Neural crest cell (in vitro differentiated cells): ENCODE measurements around the gene SLC39A11. TPM values are rescaled to one million over a fixed set of nuclear protein-coding genes. Genes with fewer than 3 reads are reported as not detected.
"Not testable (repeated sequence)": the region's sequence is repeated elsewhere in the genome, so short reads cannot be mapped to it uniquely, and the experiment has no call there.

Experiments
- DNase-seq: peaks from one replicate; pipeline ENCODE4 v3.0.0; 2021; ENCODE audit warnings: low read depth, mixed read lengths, low spot score
- H3K27ac Mint-ChIP-seq: one replicate; pipeline ENCODE4 v1.8.0; 2021; ENCODE audit warnings: mild to moderate bottlenecking, mixed read lengths; ENCODE audit not compliant: unreplicated experiment
- H3K27me3 Mint-ChIP-seq: 2 replicates; pipeline ENCODE4 v1.8.0; 2021; ENCODE audit warnings: low read depth, mild to moderate bottlenecking, mixed read lengths
- H3K36me3 Mint-ChIP-seq: 2 replicates; pipeline ENCODE4 v1.8.0; 2021; ENCODE audit warnings: low read depth, mild to moderate bottlenecking, mixed read lengths
- H3K4me1 Mint-ChIP-seq: 2 replicates; pipeline ENCODE4 v1.8.0; 2021; ENCODE audit warnings: mixed read lengths
- H3K4me3 Mint-ChIP-seq: one replicate; pipeline ENCODE4 v1.8.0; 2021; ENCODE audit warnings: mild to moderate bottlenecking, mixed read lengths
- H3K9me3 Mint-ChIP-seq: 2 replicates; pipeline ENCODE4 v1.8.0; 2021; ENCODE audit warnings: mixed read lengths
- CTCF ChIP-seq: fragments of 200-600 bp; sonication (generic); conservative IDR thresholded peaks from 2 replicates; pipeline ENCODE4 v1.5.0; 2021; ENCODE audit warnings: antibody characterized with exemption, mild to moderate bottlenecking
- total RNA-seq: library from RNA; stranded (reverse); gene quantifications from 2 replicates; pipeline ENCODE4 v1.2.1, GENCODE V29; 2021

SLC39A11 gene
- total RNA-seq, 1 donor from 2014 or later: 11.3 TPM

GRCh38 chr17:72996791-72997190 is 95.7 kb downstream of the SLC39A11 start:
- peaks cover 10% of the 10 kb centered on the region for H3K9me3 Mint-ChIP-seq
- no peak for DNase-seq

GRCh38 chr17:72995008-72995656 is 97.4 kb downstream of the SLC39A11 start:
- Mint-ChIP-seq H3K9me3 (peaks cover 10% of the 10 kb centered on the region), H3K27ac (peak overlapping the region; percentile 3), H3K27me3 (no peaks in the 10 kb centered on the region), H3K36me3 (peaks cover 4% of the 10 kb centered on the region), H3K4me1 (no peaks in the 10 kb centered on the region), H3K4me3 (no peak overlapping the region)
- DNase-seq: no peak
- no peak for TF ChIP-seq CTCF

More at GRCh38 chr17:72996791-72997190, 95.7 kb downstream of the SLC39A11 start:
- H3K27me3 Mint-ChIP-seq: no peaks in the 10 kb centered on the region
- no peak overlapping the region for H3K27ac Mint-ChIP-seq
- no peak overlapping the region for H3K4me3 Mint-ChIP-seq
- peaks cover 4% of the 10 kb centered on the region for H3K36me3 Mint-ChIP-seq
- H3K4me1 Mint-ChIP-seq: no peaks in the 10 kb centered on the region
- TF ChIP-seq CTCF: no peak

- not testable (repeated sequence) for H3K36me3 Mint-ChIP-seq, H3K27ac Mint-ChIP-seq, H3K9me3 Mint-ChIP-seq, H3K4me1 Mint-ChIP-seq, H3K27me3 Mint-ChIP-seq, H3K4me3 Mint-ChIP-seq, DNase-seq
These were observed 99.6 kb downstream of the SLC39A11 start for GRCh38 chr17:72992783-72993467.

- Mint-ChIP-seq H3K4me1 (no peaks in the 10 kb centered on the region), H3K27ac (no peak overlapping the region), H3K9me3 (peaks cover 10% of the 10 kb centered on the region), H3K36me3 (peaks cover 4% of the 10 kb centered on the region), H3K4me3 (no peak overlapping the region), H3K27me3 (no peaks in the 10 kb centered on the region)
- TF ChIP-seq CTCF: no peak
- no peak for DNase-seq
These were observed 100.8 kb downstream of the SLC39A11 start for GRCh38 chr17:72991651-72992050.

- H3K27ac Mint-ChIP-seq: no peak overlapping the region
- H3K4me3 Mint-ChIP-seq: no peak overlapping the region
- TF ChIP-seq CTCF: no peak
- no peaks in the 10 kb centered on the region for H3K27me3 Mint-ChIP-seq
- no peak for DNase-seq
- no peaks in the 10 kb centered on the region for H3K9me3 Mint-ChIP-seq
- H3K36me3 Mint-ChIP-seq: no peaks in the 10 kb centered on the region
- H3K4me1 Mint-ChIP-seq: peaks cover 3% of the 10 kb centered on the region
These were observed 103.3 kb downstream of the SLC39A11 start for GRCh38 chr17:72989074-72989610.

GRCh38 chr17:72988451-72988850 is 104.0 kb downstream of the SLC39A11 start:
- no peak for TF ChIP-seq CTCF
- DNase-seq: no peak
- Mint-ChIP-seq H3K4me3 (no peak overlapping the region), H3K36me3 (no peaks in the 10 kb centered on the region), H3K27ac (no peak overlapping the region), H3K27me3 (no peaks in the 10 kb centered on the region), H3K4me1 (peaks cover 3% of the 10 kb centered on the region), H3K9me3 (no peaks in the 10 kb centered on the region)
